ENCODE measurements around the gene OBSL1. TPM values are rescaled to one million over a fixed set of nuclear protein-coding genes. Genes with fewer than 3 reads are reported as not detected.
A peak's percentile ranks its signal among the peaks of the same experiment; 100 is the strongest.

Gene OBSL1
- total and polyA plus RNA-seq, 4 donors = 34.0 to 75.2 (median 64.0) TPM

GRCh38 chr2:219526320-219527075, 44.8 kb downstream of the OBSL1 start:
- DNase-seq = no peak
- no peak overlapping the region for H3K27ac ChIP-seq (ENCODE audit: low read depth in 1 of 2, low read length in 1 of 2)

GRCh38 chr2:219525533-219526232, 45.7 kb downstream of the OBSL1 start:
- WGBS, 2 donors = 42 to 47% methylated on average over 8 to 9 of the region's 9 CpGs
- no peak for ATAC-seq (ENCODE audit: insufficient read depth, low FRiP score)
- H3K9me3 ChIP-seq (ENCODE audit: control insufficient read depth in 4 of 4, insufficient read depth in 3 of 4, low read length in 3 of 4) = peaks cover 0 to 2% (median 0%) of the 10 kb centered on the region in 4 donors
- no peak for TF ChIP-seq CTCF (IDR thresholded peaks at IDR 0.05; ENCODE audit: control extremely low read depth, extremely low read depth)
- H3K4me3 ChIP-seq = no peak overlapping the region
- no peak overlapping the region for H3K9ac ChIP-seq (ENCODE audit: insufficient read depth in 1 of 2, low read length in 2 of 2)
- H3K27ac ChIP-seq (ENCODE audit: low read depth in 1 of 2, low read length in 1 of 2) = no peak overlapping the region
- peaks cover 0 to 65% (median 35%) of the 10 kb centered on the region in 3 donors for H3K27me3 ChIP-seq (ENCODE audit: control insufficient read depth in 3 of 3, insufficient read depth in 3 of 3, low read length in 2 of 3)
- peaks cover 0 to 45% (median 0%) of the 10 kb centered on the region in 5 donors for H3K4me1 ChIP-seq (ENCODE audit: control insufficient read depth in 5 of 5, insufficient read depth in 5 of 5, low read length in 5 of 5)
- peak; percentile 66 to 73 (median 71) for DNase-seq
- H3K36me3 ChIP-seq (ENCODE audit: control insufficient read depth in 4 of 4, insufficient read depth in 4 of 4, low read length in 4 of 4) = no peaks in the 10 kb centered on the region

More at GRCh38 chr2:219526320-219527075, 44.8 kb downstream of the OBSL1 start:
- TF ChIP-seq CTCF (IDR thresholded peaks at IDR 0.05; ENCODE audit: control extremely low read depth, extremely low read depth) = no peak
- Histone ChIP-seq H3K4me3 (no peak overlapping the region), H3K9ac (ENCODE audit: insufficient read depth in 1 of 2, low read length in 2 of 2) (no peak overlapping the region), H3K27me3 (ENCODE audit: control insufficient read depth in 3 of 3, insufficient read depth in 3 of 3, low read length in 2 of 3) (peaks cover 0 to 63% (median 37%) of the 10 kb centered on the region in 3 donors), H3K9me3 (ENCODE audit: control insufficient read depth in 4 of 4, insufficient read depth in 3 of 4, low read length in 3 of 4) (peaks cover 0 to 2% (median 0%) of the 10 kb centered on the region in 4 donors), H3K4me1 (ENCODE audit: control insufficient read depth in 5 of 5, insufficient read depth in 5 of 5, low read length in 5 of 5) (peaks cover 0 to 39% (median 0%) of the 10 kb centered on the region in 5 donors), H3K36me3 (ENCODE audit: control insufficient read depth in 4 of 4, insufficient read depth in 4 of 4, low read length in 4 of 4) (no peaks in the 10 kb centered on the region)
- WGBS, 2 donors = 42 to 58% methylated on average over 10 to 11 of the region's 11 CpGs
- ATAC-seq (ENCODE audit: insufficient read depth, low FRiP score) = no peak

GRCh38 chr2:219524817-219525216, 46.5 kb downstream of the OBSL1 start:
- Histone ChIP-seq H3K4me3 (no peak overlapping the region), H3K9ac (ENCODE audit: insufficient read depth in 1 of 2, low read length in 2 of 2) (no peak overlapping the region), H3K27ac (ENCODE audit: low read depth in 1 of 2, low read length in 1 of 2) (no peak overlapping the region), H3K27me3 (ENCODE audit: control insufficient read depth in 3 of 3, insufficient read depth in 3 of 3, low read length in 2 of 3) (peaks cover 0 to 66% (median 31%) of the 10 kb centered on the region in 3 donors), H3K4me1 (ENCODE audit: control insufficient read depth in 5 of 5, insufficient read depth in 5 of 5, low read length in 5 of 5) (peaks cover 0 to 43% (median 0%) of the 10 kb centered on the region in 5 donors), H3K9me3 (ENCODE audit: control insufficient read depth in 4 of 4, insufficient read depth in 3 of 4, low read length in 3 of 4) (peaks cover 0 to 2% (median 0%) of the 10 kb centered on the region in 4 donors), H3K36me3 (ENCODE audit: control insufficient read depth in 4 of 4, insufficient read depth in 4 of 4, low read length in 4 of 4) (no peaks in the 10 kb centered on the region)
- 93 to 95% methylated on average over 2 of the region's 2 CpGs for WGBS, 2 donors
- DNase-seq = no peak
- ATAC-seq (ENCODE audit: insufficient read depth, low FRiP score) = no peak
- no peak for TF ChIP-seq CTCF (IDR thresholded peaks at IDR 0.05; ENCODE audit: control extremely low read depth, extremely low read depth)

Measured in lung (tissue), 12 donors.